VCaP (cell line): ENCODE measurements around the gene LINS1.

Source experiments
- H3K27ac ChIP-seq: fragments of 450-650 bp; 2 replicates; pipeline ENCODE4 v1.5.1; 2017
- TF ChIP-seq, protein P1 (sequence below): fragments of 450-650 bp; conservative IDR thresholded peaks from 2 replicates; pipeline ENCODE4 v1.5.1; 2017; ENCODE audit warnings: mild to moderate bottlenecking, moderate library complexity

The LINS1 gene

DNA sequence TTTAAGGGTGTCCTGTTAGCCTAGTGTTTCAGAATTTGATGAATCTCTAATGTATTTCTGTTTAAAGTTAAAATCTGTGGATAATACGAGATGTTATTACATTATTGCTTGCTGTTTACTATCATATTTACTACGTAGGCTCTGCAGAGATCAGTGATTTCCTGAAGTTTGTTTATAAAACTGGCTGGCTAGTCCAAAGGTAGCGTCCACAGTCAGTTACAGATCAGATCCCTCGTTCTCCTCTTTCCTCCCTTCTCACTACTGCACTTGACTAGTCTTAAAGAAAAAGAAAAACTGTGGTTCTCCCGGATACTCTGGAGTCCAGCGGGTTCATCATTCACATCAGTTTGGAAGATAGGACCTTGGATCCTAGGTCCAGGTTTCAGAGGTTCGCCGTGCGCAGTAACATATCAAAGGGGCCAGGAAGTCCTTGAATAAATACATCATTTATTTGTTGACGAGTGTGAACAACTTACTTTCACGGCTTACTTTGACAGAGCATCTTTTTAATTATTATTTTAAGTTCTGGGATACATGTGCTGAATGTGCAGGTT lies 36.3 kb upstream of the LINS1 start:
- H3K27ac ChIP-seq = no peak overlapping the region
- TF ChIP-seq, protein P1, sequence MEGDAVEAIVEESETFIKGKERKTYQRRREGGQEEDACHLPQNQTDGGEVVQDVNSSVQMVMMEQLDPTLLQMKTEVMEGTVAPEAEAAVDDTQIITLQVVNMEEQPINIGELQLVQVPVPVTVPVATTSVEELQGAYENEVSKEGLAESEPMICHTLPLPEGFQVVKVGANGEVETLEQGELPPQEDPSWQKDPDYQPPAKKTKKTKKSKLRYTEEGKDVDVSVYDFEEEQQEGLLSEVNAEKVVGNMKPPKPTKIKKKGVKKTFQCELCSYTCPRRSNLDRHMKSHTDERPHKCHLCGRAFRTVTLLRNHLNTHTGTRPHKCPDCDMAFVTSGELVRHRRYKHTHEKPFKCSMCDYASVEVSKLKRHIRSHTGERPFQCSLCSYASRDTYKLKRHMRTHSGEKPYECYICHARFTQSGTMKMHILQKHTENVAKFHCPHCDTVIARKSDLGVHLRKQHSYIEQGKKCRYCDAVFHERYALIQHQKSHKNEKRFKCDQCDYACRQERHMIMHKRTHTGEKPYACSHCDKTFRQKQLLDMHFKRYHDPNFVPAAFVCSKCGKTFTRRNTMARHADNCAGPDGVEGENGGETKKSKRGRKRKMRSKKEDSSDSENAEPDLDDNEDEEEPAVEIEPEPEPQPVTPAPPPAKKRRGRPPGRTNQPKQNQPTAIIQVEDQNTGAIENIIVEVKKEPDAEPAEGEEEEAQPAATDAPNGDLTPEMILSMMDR = no peak

DNA sequence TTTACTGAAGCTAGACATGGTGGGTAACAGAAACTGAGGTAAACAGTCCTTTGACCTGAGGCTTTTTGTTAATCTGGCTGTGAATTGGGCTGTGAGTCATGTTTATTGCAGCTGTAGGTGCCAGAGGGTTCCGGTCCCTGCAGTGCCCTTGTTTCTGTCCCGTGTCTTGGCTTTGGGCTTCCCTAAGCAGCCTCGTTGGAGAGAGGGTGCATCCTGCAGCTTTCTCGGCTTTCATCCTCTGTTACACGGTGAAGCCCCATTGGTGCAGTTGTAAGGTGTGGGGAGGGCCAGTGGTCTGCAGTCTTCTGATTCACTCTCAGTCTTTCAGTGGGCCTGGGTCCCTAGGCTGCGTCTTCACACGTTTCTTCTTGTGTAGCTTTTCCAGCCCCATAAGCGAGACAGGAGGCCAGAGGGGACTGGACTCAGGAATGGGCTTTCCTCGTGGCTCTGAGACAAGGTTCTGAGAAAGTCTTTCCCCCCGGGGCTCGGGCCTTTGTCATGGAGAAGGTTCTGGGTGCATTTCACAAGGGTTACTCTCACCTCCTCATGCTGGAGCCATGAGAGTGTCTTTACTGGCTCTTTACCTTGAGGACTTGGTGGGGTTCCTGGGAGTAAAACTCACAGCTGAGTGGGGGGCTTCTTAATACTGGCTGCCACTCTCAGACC lies 33.6 kb upstream of the LINS1 start:
- no peak overlapping the region for H3K27ac ChIP-seq

DNA sequence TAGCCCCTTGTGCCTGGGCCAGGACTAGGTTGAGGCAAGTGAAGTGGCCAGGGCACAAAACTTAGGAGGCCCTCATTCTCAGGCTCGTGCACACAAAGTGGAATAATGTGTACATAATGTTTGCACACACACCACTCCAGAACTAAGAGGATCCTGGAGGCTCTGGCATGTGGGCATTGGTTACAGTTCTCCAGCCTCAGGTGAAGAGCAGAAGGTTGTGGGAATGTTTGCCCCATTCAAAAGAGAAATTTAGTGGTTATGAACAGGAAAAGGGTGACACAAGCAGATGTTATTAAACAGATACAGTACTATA lies 31.7 kb upstream of the LINS1 start:
- peak overlapping the region; percentile 16 for H3K27ac ChIP-seq
- TF ChIP-seq, protein P1 = no peak

More for the DNA sequence above, 33.6 kb upstream of the LINS1 start:
- TF ChIP-seq, protein P1 = no peak

DNA sequence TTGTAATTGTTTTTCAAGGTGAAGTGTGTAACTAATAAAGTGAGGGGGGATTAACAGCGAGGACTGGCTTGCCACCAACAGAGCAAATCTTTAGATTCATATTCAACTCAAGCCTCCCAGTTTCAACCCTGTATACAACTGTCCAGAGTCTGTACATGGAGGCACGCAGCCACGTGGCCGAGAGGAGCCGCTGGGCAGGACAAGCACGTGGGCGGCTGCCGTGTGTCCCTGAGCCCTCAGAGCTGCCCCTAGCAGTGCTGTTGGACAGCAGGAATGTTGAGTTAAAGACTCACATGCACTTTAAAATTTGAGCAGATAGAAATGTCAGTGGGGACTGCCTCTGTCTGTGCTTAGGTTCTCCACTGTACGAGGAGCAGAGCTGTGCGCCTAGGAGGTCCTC lies 29.8 kb upstream of the LINS1 start:
- H3K27ac ChIP-seq = no peak overlapping the region
- TF ChIP-seq, protein P1 = no peak

DNA sequence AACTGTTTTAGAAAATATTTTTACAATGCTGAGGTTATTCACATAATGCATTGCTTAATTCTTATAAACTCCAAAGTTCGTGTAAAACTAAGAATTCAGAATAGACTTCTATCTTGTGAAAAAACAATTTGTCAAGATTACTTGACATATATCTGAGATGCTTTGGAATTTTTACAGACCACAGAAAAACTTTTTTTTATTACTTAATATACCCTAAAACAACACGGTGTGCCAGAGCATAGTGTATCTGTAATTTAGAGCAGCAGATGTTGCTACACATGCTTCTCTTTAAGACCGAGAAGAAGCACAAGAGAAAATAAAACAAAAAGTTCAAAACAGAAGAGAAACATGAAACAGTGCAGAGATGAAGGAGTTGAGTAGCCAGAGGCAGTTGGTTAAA lies 26.8 kb upstream of the LINS1 start:
- TF ChIP-seq, protein P1 = no peak

DNA sequence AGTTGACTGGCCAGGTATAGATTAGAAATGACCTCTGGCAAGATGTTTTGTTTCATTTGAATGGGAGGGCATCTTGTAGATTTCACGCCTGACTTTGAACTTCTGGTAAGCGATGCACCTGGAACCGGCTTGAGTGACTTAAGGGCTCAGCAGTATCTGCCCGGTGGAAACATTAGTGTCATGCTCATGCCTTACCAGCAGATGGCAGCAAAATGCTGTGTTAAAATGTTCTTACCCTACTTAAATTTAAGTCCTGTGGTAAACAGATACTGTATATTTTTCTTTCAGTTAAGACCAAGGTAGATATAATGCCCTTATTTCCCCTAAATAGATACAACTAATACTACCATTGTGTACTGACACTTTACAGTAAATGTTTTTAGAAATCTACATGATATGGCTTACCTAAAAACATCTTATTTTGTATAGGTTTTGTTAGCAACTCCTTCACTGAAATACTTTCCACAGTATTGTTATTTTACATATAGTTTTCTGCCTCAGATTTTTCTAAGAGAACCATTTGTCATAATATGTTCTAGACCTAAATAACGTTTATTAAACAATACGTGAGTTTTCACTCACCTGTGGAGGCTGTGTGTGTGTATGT lies 25.9 kb upstream of the LINS1 start:
- H3K27ac ChIP-seq = no peak overlapping the region

More for the DNA sequence above, 26.8 kb upstream of the LINS1 start:
- no peak overlapping the region for H3K27ac ChIP-seq

DNA sequence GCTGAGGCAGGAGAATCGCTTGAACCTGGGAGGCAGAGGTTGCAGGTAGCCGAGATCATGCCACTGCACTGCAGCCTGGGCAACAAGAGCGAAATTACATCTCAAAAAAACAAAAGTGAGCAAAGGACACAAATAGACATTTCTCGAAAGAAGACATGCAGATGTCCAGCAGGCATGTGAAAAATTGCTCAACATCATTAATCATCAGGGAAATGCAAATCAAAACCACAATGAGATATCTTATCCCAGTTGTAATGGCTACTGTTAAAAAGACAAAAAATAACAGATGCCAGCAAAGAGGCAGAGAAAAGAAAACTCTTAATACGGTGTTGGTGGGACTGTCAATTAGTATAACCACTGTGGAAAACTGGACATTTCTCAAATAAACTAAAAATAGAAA lies 21.3 kb upstream of the LINS1 start:
- TF ChIP-seq, protein P1 = no peak
- H3K27ac ChIP-seq = no peak overlapping the region

More for the DNA sequence above, 25.9 kb upstream of the LINS1 start:
- TF ChIP-seq, protein P1 = peak; percentile 91
